Upper lobe of left lung (tissue), 6 donors: ENCODE data around the gene PLAAT5. TPM values are rescaled to one million over a fixed set of nuclear protein-coding genes. Genes with fewer than 3 reads are reported as not detected.

Experiments
- ATAC-seq, 2 donors: fragments of 200-7000 bp; cut with Tn5 transposase; one replicate each; pipeline ENCODE4 v1.9.1; 2022; ENCODE audit warnings: mild to moderate bottlenecking in 2 of 2, moderate library complexity in 2 of 2; ENCODE audit not compliant: low FRiP score in 2 of 2
- DNase-seq, 2 donors: peaks; one replicate each; pipeline ENCODE4 v3.0.0-alpha.2; 2019 to 2020
- H3K27ac ChIP-seq, 4 donors: fragments of 200-600 bp; sonication (generic); one replicate each; pipeline ENCODE4 v1.5.1; 2016 to 2019
- H3K27me3 ChIP-seq, 4 donors: fragments of 200-600 bp; sonication (generic); one replicate each; pipeline ENCODE4 v1.5.1; 2017 to 2019
- H3K36me3 ChIP-seq, 4 donors: fragments of 200-600 bp; sonication (generic); one replicate each; pipeline ENCODE4 v1.5.1; 2016 to 2019
- H3K4me1 ChIP-seq, 4 donors: fragments of 200-600 bp; sonication (generic); one replicate each; pipeline ENCODE4 v1.5.1; 2018 to 2019
- H3K4me3 ChIP-seq, 4 donors: fragments of 200-600 bp; sonication (generic); one replicate each; pipeline ENCODE4 v1.5.1; 2017 to 2019; ENCODE audit warnings: mild to moderate bottlenecking in 2 of 4, moderate library complexity in 1 of 4
- H3K9me3 ChIP-seq, 4 donors: fragments of 200-600 bp; sonication (generic); one replicate each; pipeline ENCODE4 v1.5.1; 2018 to 2019
- EP300 ChIP-seq, 4 donors: sonication (generic); formaldehyde crosslinking; IDR thresholded peaks; one replicate each; pipeline ENCODE4 v1.5.1; 2017; ENCODE audit warnings: antibody characterized with exemption in 4 of 4, control low read depth in 2 of 4
- POLR2A ChIP-seq, 4 donors: fragments of 450-650 bp; IDR thresholded peaks; one replicate each; pipeline ENCODE4 v1.5.1; 2016 to 2017; ENCODE audit warnings: antibody characterized with exemption in 4 of 4, mild to moderate bottlenecking in 2 of 4
- POLR2AphosphoS5 ChIP-seq, 2 donors: sonication (generic); formaldehyde crosslinking; IDR thresholded peaks; one replicate each; pipeline ENCODE4 v1.5.1; 2017; ENCODE audit warnings: antibody characterized with exemption in 2 of 2
- WGBS, 2 donors: methylation state at CpG; one replicate each; pipeline ENCODE4 v1.1.5; 2017 to 2018; 5-methylcytosine and 5-hydroxymethylcytosine counted together
- total RNA-seq, 6 donors: library from RNA; depleted of rRNA in 4 of 6; stranded (reverse); fragments of >200 nt in 4 of 6; gene quantifications; one replicate each; pipeline versions ENCODE4 v1.1.0 to v1.2.1, GENCODE V29; 2016 to 2021
- TF ChIP-seq, protein P1 (sequence below), 6 experiments: fragments of 450-650 bp in 4 of 6; fragments of 200-600 bp in 2 of 6; sonication (generic) in 2 of 6; IDR thresholded peaks; one replicate each; pipeline ENCODE4 v1.5.1; 2016 to 2019; ENCODE audit warnings: antibody characterized with exemption in 6 of 6
- donor health status: DM: no; HTN: no; CAD: no; lungs with moderate emphysema.
- donor health status: DM: no; HTN: yes; CAD: no; lungs with severe emphysema.

Gene PLAAT5
- total RNA-seq, 6 donors from 2014 or later = 1.0 to 7.2 (median 3.1) TPM

DNA sequence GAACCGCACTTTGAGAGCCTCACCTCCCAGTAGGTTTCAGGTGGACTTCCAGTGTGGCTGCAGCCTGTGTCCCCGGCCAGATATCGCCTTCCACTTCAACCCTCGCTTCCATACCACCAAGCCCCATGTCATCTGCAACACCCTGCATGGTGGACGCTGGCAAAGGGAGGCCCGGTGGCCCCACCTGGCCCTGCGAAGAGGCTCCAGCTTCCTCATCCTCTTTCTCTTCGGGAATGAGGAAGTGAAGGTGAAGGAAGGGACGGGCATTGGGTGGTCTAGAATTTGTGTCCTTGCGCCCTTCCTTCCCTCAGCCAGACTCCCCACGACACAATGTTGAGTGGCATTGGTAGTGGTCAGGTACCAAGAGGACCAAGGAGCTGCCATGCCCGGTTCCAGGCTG, 17.8 kb upstream of the PLAAT5 start:
- Histone ChIP-seq H3K27ac (no peak overlapping the region), H3K27me3 (no peaks in the 10 kb centered on the region), H3K4me3 (no peak overlapping the region), H3K9me3 (no peaks in the 10 kb centered on the region), H3K4me1 (peaks cover 12 to 33% (median 30%) of the 10 kb centered on the region in 4 donors), H3K36me3 (no peaks in the 10 kb centered on the region)
- 83 to 89% methylated on average over 12 of the region's 12 CpGs for WGBS, 2 donors
- TF ChIP-seq, protein P1, sequence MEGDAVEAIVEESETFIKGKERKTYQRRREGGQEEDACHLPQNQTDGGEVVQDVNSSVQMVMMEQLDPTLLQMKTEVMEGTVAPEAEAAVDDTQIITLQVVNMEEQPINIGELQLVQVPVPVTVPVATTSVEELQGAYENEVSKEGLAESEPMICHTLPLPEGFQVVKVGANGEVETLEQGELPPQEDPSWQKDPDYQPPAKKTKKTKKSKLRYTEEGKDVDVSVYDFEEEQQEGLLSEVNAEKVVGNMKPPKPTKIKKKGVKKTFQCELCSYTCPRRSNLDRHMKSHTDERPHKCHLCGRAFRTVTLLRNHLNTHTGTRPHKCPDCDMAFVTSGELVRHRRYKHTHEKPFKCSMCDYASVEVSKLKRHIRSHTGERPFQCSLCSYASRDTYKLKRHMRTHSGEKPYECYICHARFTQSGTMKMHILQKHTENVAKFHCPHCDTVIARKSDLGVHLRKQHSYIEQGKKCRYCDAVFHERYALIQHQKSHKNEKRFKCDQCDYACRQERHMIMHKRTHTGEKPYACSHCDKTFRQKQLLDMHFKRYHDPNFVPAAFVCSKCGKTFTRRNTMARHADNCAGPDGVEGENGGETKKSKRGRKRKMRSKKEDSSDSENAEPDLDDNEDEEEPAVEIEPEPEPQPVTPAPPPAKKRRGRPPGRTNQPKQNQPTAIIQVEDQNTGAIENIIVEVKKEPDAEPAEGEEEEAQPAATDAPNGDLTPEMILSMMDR (IDR thresholded peaks at IDR 0.05) = no peak
- TF ChIP-seq POLR2AphosphoS5 (IDR thresholded peaks at IDR 0.05) (no peak), EP300 (IDR thresholded peaks at IDR 0.05) (no peak), POLR2A (IDR thresholded peaks at IDR 0.05) (no peak)
- DNase-seq (peak in 1 of 2 donors; percentile 50), ATAC-seq (no peak)

DNA sequence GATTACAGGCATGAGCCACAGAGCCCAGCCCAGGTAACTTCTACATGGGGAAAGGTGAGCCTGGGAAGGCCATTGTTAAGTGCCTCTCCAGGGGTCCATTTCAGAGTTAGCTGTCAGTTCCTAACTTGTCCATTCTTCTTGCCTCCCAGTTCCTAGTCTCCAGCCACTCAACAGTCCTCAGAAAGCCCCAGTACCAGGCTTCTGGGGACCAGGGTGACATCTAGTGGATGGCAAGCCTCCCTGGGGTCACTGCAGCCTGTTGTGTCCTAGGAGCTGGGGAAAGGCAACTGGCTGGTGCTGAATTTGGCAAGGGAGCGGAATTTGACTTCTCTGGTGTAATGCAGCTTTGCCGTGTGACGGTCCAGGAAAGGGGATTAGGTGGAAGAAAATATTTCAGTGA, 17.0 kb upstream of the PLAAT5 start:
- WGBS, 2 donors = 72 to 74% methylated on average over 3 of the region's 3 CpGs
- no peak for TF ChIP-seq POLR2A (IDR thresholded peaks at IDR 0.05)
- TF ChIP-seq, protein P1 (IDR thresholded peaks at IDR 0.05) = peak in 3 of 6 experiments; percentile 33 to 44 (median 38)
- Histone ChIP-seq H3K36me3 (no peaks in the 10 kb centered on the region), H3K27me3 (no peaks in the 10 kb centered on the region), H3K4me3 (no peak overlapping the region), H3K4me1 (peaks cover 12 to 33% (median 30%) of the 10 kb centered on the region in 4 donors), H3K27ac (no peak overlapping the region), H3K9me3 (no peaks in the 10 kb centered on the region)
- DNase-seq (peak in 1 of 2 donors; percentile 75), ATAC-seq (peak in 1 of 2 donors; percentile 40)

DNA sequence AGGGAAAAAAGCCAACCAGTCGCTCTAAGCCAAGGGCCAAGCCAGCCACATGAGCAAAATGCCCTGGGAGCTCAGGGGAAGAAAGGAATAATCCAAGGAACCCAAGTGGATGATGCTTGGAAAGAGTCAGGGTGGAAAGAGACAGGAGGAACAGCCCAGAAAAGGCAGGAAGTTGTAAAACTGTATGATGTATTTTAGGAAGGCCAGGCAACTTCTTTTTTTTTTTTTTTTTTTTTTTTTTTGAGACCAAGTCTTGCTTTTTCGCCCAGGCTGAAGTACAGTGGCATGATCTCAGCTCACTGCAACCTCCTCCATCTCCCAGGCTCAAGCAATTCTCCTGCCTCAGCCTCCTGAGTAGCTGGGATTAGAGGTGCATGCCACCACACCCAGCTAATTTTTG, 16.5 kb upstream of the PLAAT5 start:
- Histone ChIP-seq H3K9me3 (no peaks in the 10 kb centered on the region), H3K27me3 (no peaks in the 10 kb centered on the region), H3K36me3 (no peaks in the 10 kb centered on the region), H3K27ac (no peak overlapping the region), H3K4me3 (no peak overlapping the region), H3K4me1 (peaks cover 12 to 33% (median 30%) of the 10 kb centered on the region in 4 donors)
- ATAC-seq = no peak
- WGBS, 2 donors = 74 to 80% methylated on average over 2 of the region's 2 CpGs
- DNase-seq = no peak
- TF ChIP-seq POLR2AphosphoS5 (IDR thresholded peaks at IDR 0.05) (no peak), EP300 (IDR thresholded peaks at IDR 0.05) (no peak), POLR2A (IDR thresholded peaks at IDR 0.05) (no peak)
- TF ChIP-seq, protein P1 (IDR thresholded peaks at IDR 0.05) = no peak

DNA sequence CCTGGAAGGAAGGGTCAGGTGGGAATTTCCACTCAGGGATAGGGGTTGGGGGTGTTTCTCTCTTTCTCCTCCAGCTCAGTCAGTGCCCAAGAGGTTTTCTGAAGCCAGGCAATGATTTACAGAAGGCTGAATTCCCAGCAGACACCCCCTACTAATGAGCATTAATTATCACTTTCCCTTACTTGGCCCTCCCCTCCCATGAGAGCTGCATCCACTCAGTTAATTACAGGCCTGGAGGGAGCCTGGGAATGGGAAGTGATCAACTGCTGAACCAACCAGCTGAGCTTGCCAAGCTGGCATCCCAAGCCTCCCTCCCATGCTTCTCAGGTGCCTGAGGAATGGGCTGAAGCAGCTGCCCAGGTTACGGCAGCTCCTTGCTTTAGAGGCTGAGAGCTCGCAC, 15.9 kb upstream of the PLAAT5 start:
- no peak overlapping the region for H3K4me3 ChIP-seq
- ATAC-seq (no peak), DNase-seq (no peak)
- TF ChIP-seq POLR2AphosphoS5 (IDR thresholded peaks at IDR 0.05) = no peak
- TF ChIP-seq POLR2A (IDR thresholded peaks at IDR 0.05) = no peak
- TF ChIP-seq EP300 (IDR thresholded peaks at IDR 0.05) = no peak
- TF ChIP-seq, protein P1 (IDR thresholded peaks at IDR 0.05) = no peak
- no peak overlapping the region for H3K27ac ChIP-seq
- H3K9me3 ChIP-seq = no peaks in the 10 kb centered on the region
- peaks cover 12 to 33% (median 30%) of the 10 kb centered on the region in 4 donors for H3K4me1 ChIP-seq
- WGBS, 2 donors = 93% methylated on average over 2 of the region's 2 CpGs; no CpG with 5 or more reads in 1 of the 2 donors
- H3K27me3 ChIP-seq = no peaks in the 10 kb centered on the region
- H3K36me3 ChIP-seq = no peaks in the 10 kb centered on the region

DNA sequence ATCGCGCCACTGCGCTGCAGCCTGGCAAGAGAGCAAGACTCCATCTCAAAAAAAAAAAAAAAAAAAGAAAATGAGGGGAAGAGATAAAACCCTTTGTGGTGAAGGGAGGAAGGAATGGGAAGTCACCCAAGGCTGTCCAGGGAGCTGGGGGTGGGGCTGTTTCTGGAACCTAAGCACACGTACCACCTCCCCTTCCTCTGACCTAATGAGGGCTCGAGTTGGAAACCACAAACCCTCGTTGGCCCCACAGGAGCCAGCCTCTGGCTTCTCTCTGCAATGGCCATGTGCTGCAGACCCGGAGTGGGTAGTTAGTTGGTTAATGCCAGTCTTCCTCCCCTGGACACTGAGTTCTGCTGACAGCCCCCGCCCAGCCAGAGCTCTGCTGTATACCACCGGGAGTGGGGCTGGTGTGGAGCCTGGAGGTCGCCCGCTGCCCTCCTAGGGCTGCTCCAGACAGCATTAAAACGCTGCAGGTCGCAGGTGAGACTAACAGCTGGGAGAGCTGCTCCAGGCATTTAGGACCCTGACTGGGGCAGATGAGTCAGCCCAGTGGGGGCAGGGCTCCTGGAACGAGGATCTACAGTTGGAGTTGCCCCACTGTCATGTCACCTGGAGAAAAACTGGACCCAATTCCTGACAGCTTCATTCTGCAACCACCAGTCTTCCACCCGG, 15.0 kb upstream of the PLAAT5 start, which contains the start of gene LGALS12:
LGALS12 (plus strand) TSS at position 228 of the 672 bp plus-strand sequence; CDS start at position 603, 375 bp downstream.
- Histone ChIP-seq H3K4me3 (no peak within 1 kb of the TSS), H3K27ac (peak within 1 kb of the TSS in 1 of 4 donors; percentile 40), H3K4me1 (peaks cover 12 to 32% (median 29%) of the 10 kb centered on the region in 4 donors), H3K36me3 (no peaks in the 10 kb centered on the region), H3K27me3 (no peaks in the 10 kb centered on the region), H3K9me3 (no peaks in the 10 kb centered on the region)
- WGBS, 2 donors = 52 to 56% methylated on average over 7 to 15 of the region's 15 CpGs
- DNase-seq (peak; percentile 48 to 49), ATAC-seq (peak in 1 of 2 donors; percentile 51)
- TF ChIP-seq, protein P1 (IDR thresholded peaks at IDR 0.05) = no peak
- TF ChIP-seq EP300 (IDR thresholded peaks at IDR 0.05) = no peak
- no peak for TF ChIP-seq POLR2A (IDR thresholded peaks at IDR 0.05)
- TF ChIP-seq POLR2AphosphoS5 (IDR thresholded peaks at IDR 0.05) = no peak
